Left hindlimb (tissue), 1 donor: ENCODE measurements around the gene G0S2.
A peak's percentile ranks its signal among the peaks of the same experiment; 100 is the strongest.

Experiments
- DNase-seq: peaks from one replicate; pipeline ENCODE4 v3.0.0-alpha.2; 2018

G0S2 gene

GRCh38 chr1:209648931-209649776 is 26.1 kb upstream of the G0S2 start:
- no peak for DNase-seq

GRCh38 chr1:209650454-209650853 is 24.8 kb upstream of the G0S2 start:
- no peak for DNase-seq

DNA sequence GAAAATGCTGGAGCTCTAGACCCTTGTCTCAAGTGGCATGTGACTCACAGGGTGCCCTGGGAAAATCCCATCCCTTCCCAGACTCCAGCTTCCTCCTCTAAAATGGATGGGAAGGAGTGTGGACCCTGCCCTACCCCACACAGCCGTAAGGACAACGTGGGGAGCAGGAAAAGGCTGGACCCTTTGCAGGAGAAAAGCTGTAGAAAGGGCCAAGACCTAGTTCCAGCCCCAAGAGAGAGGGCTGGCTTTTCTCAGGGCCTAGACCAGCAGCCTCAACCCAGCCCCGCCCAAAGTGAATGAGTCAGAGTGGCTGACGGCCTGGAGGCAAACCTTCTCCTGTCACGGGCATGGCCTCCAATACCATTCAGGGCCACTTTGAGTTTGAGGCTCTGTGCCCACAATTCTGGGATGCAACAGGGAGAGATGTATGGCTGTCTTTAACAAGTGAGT is 24.0 kb upstream of the G0S2 start:
- no peak for DNase-seq

- no peak for DNase-seq
Observed at GRCh38 chr1:209652121-209652735, 23.0 kb upstream of the G0S2 start, which contains the start of gene LAMB3. LAMB3 (minus strand) TSS chr1:209652425; CDS start chr1:209650944, 1,481 bp downstream.

DNA sequence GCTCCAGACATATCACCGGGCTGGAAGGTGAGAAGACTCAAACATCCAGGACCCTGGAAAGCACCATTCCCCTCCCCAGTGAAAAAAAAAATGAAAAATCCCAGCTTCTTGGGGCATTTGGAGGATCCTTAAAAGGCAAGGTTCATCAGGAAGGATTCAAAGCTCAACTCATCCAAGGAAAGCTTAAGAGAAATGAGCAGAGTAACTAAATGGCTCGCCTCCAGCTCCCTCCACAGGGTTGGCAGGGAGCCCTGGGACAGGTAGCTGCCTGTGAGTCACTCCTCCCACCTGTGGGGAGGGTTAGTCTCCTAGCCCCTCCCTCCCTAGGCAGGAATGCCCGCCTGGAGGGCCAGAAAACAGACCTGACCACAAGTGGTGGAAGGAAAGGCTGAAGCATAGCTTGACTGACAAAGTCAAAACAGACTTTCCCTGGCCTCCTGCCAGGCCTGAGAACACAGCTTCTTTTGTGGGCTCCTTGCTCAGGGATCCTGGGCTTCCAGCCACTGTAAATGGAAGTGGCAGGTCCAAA is 22.3 kb upstream of the G0S2 start:
- peak; percentile 77 for DNase-seq

GRCh38 chr1:209653915-209654351 is 21.3 kb upstream of the G0S2 start:
- DNase-seq, result no peak

DNA sequence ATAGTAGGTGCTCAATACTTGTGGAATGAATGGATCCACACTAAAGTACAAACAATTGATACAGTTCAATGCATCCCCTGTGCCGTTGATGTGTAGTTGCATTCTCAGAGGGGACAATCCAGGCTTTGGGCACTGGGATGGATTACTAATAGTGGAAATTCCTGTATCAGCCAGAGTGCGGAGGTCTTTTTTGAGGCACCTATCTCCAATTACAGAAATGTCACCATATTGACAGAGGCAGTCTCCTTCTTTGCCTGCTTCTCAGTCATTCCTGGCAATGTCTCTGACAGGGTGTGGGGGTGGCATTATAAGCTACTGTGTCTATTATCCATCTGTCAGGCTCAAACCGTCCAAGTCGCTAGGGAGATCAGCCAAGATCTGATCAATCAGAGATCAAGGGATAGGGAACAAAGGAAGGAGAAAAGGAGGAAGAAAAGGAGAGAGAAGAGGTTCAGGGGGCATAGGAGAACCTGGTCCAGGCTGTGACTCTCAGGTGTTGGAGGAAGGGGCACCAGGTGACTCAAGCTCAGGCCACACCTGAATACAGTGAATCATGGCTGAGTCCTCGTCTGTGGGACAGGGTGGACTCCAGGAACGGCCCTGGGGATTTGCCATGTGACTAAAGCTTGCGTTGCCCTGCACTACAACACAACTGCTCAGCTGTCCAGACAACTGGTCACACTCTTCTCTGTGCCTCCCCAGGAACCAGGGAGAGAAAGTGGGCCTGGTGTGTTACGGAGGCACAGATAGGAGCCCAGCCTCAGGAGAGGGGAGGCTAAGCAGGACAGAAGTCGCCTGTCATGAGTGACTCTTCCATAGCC is 19.6 kb upstream of the G0S2 start:
- DNase-seq, result no peak

GRCh38 chr1:209657140-209657879 is 17.9 kb upstream of the G0S2 start:
- no peak for DNase-seq

DNA sequence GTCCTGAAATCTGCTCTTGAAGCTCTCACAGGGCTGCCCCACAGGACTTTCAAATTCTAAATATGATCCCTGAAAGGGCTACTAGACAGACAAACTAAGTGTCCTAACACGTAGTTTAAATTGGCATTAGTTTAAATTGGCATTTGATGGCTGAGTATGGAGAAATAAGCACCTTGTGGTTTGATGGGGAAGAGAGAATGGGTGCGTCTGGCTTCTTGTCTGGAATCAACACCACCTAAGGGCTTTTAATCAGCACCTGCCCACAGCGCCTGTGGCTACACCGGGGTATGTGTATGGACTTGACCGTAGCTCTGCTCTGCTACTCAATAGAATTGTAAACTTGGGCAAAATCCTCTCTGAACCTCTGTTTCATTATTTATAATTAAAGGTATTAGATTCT is 17.3 kb upstream of the G0S2 start:
- DNase-seq, result no peak

DNA sequence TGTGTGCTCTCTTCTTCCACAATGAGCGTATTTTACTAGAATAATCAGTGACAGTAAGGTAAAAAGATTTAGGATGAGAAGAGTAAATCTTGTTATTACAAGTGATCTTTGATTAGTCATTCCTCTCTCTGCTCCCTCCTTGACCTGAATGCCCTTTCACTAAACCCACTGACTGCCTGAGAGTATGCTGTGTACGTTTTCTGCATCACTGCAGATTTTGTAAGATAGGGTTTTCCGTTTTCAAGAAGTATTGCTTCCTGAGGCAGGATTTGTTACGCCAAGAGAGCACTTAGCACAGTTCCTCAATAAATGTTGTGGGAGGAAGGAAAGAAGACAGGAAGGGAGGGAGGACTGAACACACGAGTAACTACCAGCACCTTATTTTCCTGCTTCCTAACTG is 15.3 kb upstream of the G0S2 start:
- no peak for DNase-seq

DNA sequence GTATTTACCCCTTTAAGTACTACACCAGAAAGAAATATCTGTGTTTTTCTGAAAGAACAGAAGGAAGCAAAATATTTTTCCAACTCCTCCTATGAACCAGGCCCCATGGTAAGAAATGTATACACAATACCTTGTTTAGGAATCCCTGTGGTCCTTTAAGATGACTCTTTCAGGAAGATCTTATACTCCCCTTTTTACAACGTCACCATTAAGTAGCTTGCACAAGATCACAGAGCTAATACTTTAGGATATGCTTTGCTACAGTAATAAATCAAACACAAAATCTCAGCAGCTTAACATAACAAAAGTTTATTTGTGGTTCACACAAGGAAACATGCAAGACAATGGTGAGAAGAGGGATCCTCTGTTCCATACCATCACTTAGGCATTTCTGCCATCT is 14.1 kb upstream of the G0S2 start:
- DNase-seq, result no peak

DNA sequence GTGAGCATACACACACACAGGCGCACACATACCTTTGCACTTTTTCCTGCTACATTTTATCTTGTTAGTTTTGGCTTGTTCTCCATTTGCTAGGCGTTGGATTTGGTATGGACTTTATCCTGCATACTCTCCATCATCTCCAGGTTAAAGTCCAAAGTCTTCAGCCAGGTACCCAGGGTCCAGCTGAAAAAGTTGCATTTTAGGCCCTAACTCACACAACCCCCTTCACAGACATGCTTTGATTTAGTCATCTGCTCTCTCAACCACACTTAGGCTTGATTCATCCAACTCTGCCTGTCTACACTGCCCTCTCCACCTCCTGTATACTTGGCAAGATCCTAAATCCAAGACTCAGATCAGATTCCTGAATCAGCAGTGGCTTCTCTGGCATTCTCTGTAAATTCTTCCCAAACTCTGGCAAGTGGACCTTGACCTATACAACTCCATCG is 12.3 kb upstream of the G0S2 start:
- no peak for DNase-seq

DNA sequence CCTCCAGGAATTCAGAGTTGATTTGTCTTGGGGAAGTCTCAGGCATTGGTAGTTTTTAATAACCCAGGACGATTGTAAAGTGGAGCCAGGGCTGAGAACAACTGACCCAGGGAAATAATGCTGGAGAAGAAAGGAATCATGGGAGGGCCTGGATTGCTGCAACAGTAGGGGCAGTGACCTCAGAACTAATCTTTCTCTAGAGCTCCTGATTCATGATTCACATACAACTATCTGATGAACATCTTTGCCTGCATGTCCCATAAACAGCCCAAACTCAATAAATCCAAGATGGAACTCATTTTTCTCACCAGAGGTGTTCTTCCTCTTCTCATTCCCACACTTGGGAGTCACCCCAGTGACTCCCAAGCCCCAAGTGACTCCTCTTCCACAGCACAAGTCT is 8.1 kb upstream of the G0S2 start:
- no peak for DNase-seq

- DNase-seq, result no peak
Observed at GRCh38 chr1:209667708-209668107, 7.5 kb upstream of the G0S2 start.

DNA sequence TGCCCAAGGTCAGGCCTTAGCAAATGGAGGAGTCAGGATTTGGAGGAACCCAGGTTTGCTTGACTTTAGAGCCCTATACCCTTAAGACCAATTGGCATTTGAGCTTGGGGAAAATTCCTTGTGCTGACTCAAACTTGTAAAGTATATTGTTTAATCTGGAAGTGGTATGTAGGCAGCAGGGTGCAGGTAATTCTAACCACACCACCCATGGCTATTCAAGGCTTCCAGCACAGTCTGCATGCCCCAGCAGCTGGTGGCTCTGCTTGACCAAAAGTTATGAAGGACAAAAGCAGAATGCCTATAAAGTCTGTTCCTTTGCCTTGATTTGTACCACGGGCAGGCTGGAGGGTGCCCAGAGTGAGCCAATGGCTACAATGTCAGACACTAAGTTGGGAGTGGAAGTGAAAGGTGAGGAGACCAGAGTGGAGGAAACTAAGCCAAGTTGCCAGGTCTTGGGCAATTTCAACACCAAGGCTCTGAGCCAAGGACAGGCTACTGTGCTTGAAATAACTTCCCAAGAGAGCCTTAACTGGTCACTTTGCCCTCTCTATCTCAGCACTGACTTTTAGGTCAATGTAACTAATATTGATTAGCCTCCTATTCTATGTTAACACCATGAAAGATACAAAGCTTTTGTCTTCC is 4.7 kb upstream of the G0S2 start:
- DNase-seq, result no peak

GRCh38 chr1:209672705-209673630 is 2.2 kb upstream of the G0S2 start:
- no peak for DNase-seq

DNA sequence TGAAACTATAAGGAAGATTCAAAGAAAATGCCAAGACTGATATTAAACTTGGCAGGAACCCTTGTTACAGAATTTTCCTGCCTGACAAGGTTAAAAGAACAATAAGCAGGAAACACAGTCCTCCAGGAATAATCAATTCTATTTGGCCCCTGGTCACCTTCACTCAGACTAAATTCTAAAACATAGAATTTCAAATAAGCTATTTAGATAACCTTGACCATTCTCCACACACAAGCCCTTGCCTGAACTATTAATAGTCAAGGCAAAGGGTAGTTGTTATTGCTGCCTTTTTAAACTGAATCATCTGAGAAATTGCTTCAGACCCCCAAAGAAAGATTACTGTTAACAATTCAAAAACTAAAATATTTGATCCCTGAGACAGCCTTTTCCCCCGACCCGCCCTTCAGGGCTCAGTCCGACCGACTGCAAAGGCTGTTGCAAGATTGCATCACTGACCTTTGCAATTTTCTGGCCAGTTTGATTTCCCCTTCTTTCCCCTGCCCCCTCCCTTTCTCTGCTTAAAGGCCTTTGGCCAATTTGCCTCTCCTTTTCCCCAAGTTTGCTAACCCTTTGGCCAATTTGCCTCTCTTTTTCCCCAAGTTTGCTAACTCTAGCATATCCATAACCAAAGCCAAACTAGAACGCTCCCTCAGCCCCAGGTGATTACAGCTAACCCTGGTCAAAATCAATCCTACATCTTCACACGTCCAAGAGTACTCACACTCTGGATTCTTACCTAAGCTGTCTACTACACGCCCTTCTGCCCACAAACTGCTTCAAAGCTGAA is 1.4 kb upstream of the G0S2 start:
- no peak for DNase-seq

DNA sequence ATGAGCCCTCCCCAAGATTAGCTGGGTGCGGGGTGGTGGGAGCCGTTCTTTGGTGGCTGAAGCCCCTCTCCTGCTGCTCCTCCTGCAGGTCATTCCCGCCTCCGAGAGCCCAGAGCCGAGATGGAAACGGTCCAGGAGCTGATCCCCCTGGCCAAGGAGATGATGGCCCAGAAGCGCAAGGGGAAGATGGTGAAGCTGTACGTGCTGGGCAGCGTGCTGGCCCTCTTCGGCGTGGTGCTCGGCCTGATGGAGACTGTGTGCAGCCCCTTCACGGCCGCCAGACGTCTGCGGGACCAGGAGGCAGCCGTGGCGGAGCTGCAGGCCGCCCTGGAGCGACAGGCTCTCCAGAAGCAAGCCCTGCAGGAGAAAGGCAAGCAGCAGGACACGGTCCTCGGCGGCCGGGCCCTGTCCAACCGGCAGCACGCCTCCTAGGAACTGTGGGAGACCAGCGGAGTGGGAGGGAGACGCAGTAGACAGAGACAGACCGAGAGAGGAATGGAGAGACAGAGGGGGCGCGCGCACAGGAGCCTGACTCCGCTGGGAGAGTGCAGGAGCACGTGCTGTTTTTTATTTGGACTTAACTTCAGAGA is 448 bp downstream of the G0S2 start:
- DNase-seq, result peak; percentile 58

DNA sequence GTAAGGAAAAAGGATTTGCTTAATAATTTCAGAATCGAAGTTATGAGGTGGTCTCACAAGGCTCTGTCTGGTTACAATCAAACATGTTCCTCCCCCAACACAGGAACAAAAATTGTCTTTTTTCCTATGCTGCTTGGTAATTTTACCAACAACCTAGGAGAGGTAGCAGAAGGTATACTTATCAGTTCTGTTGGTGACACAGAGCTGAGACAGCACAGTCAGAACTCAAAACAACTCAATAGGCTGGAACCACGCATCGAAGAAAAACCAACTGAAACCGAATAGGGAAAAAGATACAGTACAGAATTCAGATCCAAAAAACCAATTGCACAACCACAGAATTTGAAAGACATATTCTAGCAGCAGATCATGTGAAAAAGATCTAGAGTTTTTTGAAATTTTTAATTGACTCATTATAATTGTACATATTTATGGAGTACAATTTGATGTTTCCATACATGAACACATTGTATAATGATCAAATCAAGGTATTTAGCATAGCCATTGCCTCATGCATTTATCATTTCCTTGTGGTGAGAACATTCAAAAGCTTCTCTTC is 3.8 kb downstream of the G0S2 start:
- no peak for DNase-seq
